Activated naive CD4-positive, alpha-beta T cell treated with Interleukin-2 at 50 U/mL for 16 hours (primary cell): ENCODE measurements around the gene AK8.

Source experiments
- DNase-seq: peaks from one replicate; pipeline ENCODE4 v3.0.0-alpha.2; 2020

AK8 gene, protein sequence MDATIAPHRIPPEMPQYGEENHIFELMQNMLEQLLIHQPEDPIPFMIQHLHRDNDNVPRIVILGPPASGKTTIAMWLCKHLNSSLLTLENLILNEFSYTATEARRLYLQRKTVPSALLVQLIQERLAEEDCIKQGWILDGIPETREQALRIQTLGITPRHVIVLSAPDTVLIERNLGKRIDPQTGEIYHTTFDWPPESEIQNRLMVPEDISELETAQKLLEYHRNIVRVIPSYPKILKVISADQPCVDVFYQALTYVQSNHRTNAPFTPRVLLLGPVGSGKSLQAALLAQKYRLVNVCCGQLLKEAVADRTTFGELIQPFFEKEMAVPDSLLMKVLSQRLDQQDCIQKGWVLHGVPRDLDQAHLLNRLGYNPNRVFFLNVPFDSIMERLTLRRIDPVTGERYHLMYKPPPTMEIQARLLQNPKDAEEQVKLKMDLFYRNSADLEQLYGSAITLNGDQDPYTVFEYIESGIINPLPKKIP

DNA sequence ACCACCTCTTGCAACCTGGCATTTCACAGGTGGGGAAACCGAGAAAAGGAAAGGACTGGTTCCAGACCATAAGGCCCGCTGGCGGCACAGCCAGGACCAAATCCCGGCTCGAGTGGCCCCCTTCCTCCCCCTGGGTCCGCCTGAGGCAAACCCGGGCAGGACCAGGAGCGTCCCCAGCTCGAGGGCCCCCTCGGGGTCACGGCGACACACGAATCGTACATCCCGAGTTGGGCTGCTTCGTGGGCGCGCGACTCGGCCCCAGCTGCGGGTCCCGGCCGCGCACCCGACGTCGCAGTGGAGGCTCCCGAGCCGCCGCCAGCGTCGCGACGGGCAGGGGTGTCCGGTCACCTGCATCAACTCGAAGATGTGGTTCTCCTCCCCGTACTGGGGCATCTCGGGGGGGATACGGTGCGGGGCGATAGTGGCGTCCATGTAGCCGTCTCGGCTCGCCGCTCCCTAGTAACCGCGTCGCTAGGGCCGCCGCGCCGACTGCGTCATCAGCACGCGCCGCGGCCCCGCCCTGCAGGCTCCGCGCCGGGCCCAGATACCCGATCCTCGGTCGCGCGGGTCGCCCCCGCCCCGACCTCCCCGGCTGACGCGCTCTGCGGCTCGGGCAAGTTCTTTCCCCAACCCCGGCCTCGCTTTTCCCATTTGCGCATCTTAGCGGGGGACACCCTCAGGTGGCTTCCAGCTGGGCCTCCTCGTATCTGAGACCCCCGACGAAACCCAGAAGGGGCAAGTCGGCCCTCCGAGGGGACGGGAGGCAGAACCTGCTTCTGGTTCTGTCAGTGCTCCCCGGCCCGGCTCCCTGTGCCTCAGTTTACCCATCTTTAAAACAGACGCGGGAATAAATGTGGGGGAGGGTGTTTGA, at the start of gene AK8:
AK8 (minus strand) TSS at position 461 of the 871 bp plus-strand sequence; CDS start at position 432, 29 bp downstream.
- peak; percentile 79 for DNase-seq

DNA sequence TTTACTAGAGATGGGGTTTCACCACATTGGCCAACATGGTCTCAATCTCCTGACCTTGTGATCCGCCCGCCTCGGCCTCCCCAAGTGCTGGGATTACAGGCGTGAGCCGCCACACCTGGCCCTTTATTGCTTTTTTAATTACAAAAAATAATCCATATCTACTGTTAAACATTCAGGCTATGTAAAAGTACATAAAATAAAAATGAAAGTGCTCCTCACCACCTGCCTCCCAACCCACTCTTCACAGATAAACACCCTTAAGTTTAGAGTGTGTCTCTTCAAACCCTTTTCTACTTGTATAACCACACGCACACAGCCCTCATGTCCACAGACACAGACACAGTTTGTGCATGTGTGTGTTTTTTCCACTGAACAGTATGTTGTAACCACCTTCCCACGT, 49.6 kb upstream of the AK8 start:
- DNase-seq: no peak

DNA sequence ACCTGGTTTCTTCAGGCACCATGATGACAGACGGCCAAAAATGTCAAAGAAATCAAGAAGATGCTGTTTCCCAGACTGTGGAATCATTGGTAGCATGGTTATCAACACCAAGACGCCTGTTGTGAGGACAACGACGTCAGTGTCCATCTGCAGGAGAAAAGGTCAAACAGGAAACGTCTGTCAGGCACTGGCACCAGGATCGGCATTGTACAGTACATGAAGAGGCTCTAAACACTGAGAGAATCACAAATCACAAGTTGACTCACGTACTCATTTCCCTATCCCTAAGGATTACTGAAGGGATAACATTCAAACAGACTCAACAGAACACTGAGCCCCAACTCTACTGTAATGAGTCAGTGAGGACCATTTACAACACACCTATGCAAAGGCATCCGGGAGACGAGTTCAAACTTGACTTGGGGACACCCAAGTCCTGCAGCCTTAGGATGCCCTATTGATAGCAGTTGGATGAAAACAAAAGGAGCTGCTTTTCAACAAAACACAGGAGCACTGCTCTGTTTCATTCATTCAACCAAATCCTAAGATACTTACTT, 45.3 kb upstream of the AK8 start:
- no peak for DNase-seq

DNA sequence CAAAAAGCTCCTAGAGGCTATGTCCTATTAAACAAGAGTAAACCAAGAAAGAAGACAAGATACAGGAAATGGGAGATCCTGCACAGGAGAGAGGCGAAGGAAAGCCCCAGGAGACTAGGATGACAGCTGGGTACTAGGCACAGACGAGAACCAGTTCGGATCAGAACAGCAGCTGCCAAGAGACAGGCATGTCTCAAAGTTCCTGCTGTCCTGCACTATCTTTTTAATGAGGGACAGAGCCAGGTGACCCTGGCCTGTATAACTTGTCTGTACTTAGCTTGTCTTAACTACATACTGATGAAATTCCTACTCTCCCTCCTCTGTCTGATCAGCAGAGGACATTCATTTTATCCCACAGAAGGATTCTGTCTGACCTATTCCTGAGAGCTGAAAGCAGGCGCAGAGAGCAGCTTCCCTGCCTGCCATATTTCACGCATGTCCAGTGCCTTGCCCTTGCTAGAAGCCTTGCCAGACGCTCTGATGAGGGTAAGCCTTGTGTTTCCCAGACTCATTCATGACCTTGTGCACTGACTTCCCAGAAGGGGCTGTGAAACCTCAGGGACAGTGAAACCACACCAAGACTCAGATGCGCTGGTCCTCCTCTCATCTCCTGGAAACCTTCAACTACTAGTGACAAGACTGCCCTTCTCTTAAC, 41.7 kb upstream of the AK8 start:
- DNase-seq: no peak

GRCh38 chr9:132914924-132915323, 36.8 kb upstream of the AK8 start:
- DNase-seq: no peak

DNA sequence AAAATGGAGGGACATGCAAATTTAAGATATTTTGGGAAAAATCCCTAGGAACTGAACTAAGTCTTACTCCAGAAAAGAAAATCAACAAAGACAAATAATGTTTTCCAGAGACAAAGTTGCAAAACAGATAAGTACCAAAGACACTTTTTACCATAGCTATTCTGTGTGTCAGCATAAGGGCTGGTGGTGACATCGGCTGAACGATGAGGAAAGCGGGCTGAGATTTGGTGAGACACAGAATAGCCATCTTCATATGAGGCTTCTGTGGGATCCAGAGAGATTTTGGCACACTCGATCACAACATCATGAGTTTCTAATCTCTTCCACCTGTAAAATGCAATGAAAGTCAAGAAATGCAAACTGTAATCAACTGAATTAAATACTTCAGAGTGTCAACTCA, 34.0 kb upstream of the AK8 start:
- no peak for DNase-seq

GRCh38 chr9:132910376-132910775, 32.3 kb upstream of the AK8 start:
- DNase-seq: no peak

GRCh38 chr9:132909311-132909710, 31.2 kb upstream of the AK8 start:
- DNase-seq: no peak

DNA sequence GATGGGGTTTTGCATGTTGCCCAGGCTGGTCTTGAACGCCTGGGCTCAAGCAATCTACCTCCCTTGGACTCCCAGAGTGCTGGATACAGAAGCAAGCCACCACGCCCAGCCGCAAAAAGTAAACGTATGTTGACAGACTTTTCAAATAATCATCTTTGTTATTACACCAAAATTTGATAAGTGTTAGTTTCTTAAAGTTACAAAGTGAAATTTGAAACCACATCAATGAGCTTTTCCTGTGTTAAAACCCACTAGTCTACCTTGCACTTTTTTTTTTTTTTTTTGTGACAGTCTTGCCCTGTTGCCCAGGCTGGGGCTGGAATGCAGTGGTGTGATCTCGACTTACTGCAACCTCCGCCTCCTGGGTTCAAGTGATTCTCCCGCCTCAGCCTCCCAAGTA, 30.6 kb upstream of the AK8 start:
- peak; percentile 21 for DNase-seq

DNA sequence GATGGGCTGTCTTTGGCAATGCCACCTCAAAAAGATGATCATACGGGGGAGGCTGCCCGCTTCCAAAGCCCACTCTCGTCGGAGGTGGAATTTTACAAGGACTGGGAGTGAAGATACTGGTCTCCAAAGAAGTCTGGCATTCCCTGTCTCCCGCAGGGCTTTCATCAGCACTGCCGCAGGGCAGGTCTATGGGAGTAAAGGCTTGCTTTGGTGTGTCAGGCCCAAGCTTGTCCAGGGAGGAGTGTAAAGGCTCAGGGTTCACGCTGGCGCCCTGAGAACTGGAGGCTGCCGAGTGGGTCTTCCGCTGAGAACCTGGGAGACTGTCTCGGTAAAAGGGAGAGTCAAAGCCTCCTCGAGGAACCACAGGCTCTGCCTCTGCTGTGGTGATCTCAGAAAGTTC, 27.6 kb upstream of the AK8 start:
- DNase-seq: no peak

GRCh38 chr9:132903574-132904492, 25.7 kb upstream of the AK8 start:
- DNase-seq: no peak

DNA sequence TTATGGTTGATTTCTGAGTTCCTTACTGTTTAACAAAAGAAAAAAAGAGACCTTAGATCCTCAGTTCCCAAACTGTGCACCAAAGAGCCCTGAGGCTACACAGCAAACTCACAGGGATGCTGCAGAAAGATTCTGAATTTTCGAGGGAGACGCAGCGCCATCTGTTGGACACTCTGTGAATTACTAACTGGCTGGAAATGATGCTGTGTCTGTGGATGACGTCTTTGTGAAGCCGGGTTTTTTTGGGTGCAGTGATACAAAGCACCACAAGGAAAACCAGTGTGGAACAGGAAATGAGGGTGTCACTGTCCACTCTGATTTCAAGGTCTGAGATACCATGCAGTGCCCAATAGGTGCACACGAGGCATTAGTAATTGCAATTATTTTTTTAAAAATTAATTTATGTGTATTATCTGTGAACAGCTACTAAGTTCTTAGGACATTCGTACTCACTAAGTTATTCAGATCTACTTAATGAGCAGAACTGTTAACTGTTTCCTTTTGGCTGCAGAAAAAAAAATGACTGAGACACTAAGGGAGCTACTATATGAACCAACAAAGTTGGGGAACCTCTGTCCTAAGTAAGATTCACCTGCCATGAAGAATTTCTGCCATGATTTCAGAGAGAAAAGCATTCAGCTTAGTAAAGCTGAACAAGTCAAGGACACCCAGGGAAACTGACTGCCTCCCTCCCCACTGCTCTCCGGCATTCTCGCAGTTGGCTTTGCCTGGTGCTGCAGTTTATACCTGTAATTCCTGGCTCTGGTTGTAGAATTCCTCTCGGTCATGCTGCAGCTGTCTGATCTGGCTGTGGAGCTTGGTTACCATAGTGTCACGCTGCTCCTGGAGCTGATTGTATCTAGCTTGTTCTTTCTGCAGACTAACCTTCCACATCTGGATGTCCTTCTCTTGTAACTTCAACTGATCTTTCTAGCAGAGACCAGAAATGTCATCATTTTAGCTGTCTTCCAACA, 24.1 kb upstream of the AK8 start:
- DNase-seq: peak; percentile 78

DNA sequence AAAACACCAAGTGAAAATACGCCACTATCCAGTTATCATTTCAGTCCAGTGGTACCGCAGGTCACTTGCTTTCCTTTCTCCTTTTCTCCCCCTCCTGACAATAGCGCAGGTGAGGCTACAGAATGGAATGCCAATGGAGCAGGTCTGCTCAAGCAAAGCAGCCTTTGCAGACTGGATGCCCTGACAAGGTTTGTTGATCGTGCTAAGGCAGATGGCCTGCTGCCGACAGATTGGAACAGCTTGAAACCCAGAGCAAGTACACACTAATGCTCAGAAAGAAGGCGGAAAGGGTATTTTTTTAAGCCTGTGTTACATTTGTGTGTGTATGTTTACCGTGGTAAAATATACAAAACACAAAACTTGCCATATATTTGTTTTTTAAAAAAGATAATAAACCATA, 20.0 kb upstream of the AK8 start:
- DNase-seq: no peak

DNA sequence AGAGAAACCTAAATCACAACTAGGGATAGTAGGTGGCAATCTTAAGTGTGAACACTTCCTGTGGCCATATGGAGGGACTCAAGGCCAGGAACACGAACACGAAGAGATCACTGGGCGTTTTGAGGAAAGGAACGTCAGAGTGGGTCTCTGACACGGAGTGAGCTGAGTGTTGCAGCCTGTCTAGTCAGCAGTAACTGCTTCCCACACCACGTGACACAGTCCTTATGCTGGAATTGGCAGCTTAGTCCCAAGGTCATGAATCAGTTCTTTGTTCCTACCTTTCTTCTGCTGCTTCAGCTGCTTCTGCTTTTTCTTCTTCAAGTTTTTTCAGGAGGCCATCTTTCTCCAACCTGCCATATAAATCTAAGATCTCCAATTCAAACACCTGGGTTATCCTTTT, 18.8 kb upstream of the AK8 start:
- DNase-seq: no peak

DNA sequence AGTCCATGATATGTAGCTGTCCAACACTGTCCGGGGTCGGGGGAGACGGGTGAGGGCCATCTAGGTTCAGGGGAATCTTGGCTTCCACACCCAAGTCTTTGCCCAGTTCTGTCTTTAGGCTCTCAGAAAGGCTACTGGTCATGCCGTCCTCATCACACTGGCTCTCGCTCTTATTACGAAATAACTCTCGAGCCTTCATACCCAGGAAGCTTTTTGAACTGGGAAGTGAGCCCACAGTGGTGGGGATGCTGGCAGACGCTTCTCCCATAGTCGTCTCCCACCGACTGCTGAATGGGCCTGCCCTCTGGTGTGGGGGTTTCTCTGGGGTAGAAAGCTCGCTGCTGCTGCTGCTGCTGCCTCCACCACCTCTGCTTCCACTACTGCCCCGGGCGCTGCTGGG, 18.2 kb upstream of the AK8 start:
- DNase-seq: no peak

- DNase-seq: no peak
Measured at GRCh38 chr9:132894862-132895835, 17.1 kb upstream of the AK8 start.

GRCh38 chr9:132894346-132894745, 16.3 kb upstream of the AK8 start:
- no peak for DNase-seq

- no peak for DNase-seq
Measured at GRCh38 chr9:132892400-132892799, 14.3 kb upstream of the AK8 start.

DNA sequence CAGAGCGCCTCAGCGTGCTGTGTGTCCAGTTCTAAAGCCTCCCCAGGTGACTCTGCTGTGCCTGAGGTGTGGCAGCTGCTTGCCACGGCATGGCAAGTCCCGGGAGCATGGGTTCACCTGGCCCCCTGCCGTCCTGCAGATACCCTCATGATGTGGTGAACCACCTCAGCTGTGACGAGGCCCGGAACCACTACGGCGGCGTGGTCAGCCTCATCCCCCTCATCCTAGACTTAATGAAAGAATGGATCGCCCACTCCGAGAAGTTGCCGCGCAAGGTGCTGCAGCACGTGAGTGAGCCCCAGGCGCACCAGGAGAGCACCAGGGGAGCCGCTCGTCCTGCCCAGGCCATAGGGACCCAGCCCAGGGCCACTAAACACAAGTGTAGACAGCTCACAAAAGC, 10.1 kb upstream of the AK8 start:
- DNase-seq: no peak
